IMR-90 (cell line): ENCODE results near the gene PKN3.

ENCODE experiments used
- CHD1 ChIP-seq: IDR thresholded peaks from 2 replicates; pipeline ENCODE4 v1.6.1; 2012; ENCODE audit warnings: low read depth, low read length, improper control_type of control experiment
- MAZ ChIP-seq: IDR thresholded peaks from 2 replicates; pipeline ENCODE4 v1.6.1; 2012; ENCODE audit warnings: low read depth, mild to moderate bottlenecking, low read length, improper control_type of control experiment, moderate library complexity, borderline replicate concordance
- POLR2A ChIP-seq: IDR thresholded peaks from 2 replicates; pipeline ENCODE4 v1.6.1; 2012; ENCODE audit warnings: mild to moderate bottlenecking, low read depth, low read length
- RFX5 ChIP-seq: IDR thresholded peaks from 2 replicates; pipeline ENCODE4 v1.8.0; 2012; ENCODE audit warnings: low read depth, mild to moderate bottlenecking, low read length, moderate library complexity
- SMC3 ChIP-seq: fragments of 150-350 bp; IDR thresholded peaks from 2 replicates; pipeline ENCODE4 v1.6.1; 2016; ENCODE audit warnings: low read depth, mild to moderate bottlenecking, antibody characterized with exemption, low read length, moderate library complexity
- TF ChIP-seq, protein P1 (sequence below): conservative IDR thresholded peaks from 2 replicates; pipeline ENCODE4 v1.5.1; 2012; ENCODE audit warnings: mild to moderate bottlenecking, low read depth, low read length, improper control_type of control experiment
- TF ChIP-seq, protein P2 (sequence below): fragments of 150-350 bp; IDR thresholded peaks from 2 replicates; pipeline ENCODE4 v1.6.1; 2017; ENCODE audit warnings: mild to moderate bottlenecking, antibody characterized with exemption, low read length, low read depth

DNA sequence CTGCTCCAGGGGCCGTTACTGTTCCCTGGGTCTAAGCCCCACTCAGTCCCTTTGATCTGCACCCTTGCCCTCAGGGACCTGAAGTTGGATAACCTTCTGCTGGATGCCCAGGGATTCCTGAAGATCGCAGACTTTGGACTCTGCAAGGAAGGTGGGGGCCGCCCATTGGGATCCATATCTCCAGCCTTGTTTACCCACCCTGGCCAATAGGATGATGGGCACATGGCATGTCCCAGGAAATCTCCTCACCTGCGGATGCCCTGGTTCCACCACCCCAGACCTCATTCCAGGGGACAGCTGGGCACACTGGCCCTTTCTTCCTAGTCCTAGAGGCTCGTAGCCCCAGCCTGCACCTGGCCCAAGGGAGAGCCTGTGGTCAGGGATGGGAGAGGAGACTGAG lies 16.2 kb downstream of the PKN3 start:
- TF ChIP-seq RFX5: no peak
- TF ChIP-seq POLR2A: no peak
- TF ChIP-seq, protein P1, sequence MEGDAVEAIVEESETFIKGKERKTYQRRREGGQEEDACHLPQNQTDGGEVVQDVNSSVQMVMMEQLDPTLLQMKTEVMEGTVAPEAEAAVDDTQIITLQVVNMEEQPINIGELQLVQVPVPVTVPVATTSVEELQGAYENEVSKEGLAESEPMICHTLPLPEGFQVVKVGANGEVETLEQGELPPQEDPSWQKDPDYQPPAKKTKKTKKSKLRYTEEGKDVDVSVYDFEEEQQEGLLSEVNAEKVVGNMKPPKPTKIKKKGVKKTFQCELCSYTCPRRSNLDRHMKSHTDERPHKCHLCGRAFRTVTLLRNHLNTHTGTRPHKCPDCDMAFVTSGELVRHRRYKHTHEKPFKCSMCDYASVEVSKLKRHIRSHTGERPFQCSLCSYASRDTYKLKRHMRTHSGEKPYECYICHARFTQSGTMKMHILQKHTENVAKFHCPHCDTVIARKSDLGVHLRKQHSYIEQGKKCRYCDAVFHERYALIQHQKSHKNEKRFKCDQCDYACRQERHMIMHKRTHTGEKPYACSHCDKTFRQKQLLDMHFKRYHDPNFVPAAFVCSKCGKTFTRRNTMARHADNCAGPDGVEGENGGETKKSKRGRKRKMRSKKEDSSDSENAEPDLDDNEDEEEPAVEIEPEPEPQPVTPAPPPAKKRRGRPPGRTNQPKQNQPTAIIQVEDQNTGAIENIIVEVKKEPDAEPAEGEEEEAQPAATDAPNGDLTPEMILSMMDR: no peak
- TF ChIP-seq, protein P2, sequence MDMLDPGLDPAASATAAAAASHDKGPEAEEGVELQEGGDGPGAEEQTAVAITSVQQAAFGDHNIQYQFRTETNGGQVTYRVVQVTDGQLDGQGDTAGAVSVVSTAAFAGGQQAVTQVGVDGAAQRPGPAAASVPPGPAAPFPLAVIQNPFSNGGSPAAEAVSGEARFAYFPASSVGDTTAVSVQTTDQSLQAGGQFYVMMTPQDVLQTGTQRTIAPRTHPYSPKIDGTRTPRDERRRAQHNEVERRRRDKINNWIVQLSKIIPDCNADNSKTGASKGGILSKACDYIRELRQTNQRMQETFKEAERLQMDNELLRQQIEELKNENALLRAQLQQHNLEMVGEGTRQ: no peak
- TF ChIP-seq SMC3: no peak
- no peak for TF ChIP-seq CHD1
- TF ChIP-seq MAZ: no peak
